Measurements from ENCODE around the gene COPB1.

The COPB1 gene

DNA sequence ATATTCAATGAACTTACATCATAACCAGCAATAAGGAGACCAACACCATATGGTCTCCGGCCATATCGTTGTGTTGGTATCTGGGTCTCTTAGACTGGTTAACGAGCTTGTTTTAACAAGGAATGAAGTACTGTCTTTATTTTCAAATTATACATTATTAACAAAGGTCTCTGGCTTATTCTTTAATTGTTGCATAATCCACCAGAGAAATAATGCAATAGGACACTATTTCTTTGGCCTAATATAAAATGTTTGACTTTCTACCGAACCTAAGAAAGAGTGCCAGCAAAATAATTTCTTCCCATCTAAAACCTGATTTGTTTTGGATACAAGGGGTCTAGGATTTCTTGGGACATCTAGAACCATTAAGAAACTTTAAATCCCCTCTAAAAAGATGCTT is 14.2 kb upstream of the COPB1 start:
- DNase-seq (ENCODE audit: low spot score), result no peak

DNA sequence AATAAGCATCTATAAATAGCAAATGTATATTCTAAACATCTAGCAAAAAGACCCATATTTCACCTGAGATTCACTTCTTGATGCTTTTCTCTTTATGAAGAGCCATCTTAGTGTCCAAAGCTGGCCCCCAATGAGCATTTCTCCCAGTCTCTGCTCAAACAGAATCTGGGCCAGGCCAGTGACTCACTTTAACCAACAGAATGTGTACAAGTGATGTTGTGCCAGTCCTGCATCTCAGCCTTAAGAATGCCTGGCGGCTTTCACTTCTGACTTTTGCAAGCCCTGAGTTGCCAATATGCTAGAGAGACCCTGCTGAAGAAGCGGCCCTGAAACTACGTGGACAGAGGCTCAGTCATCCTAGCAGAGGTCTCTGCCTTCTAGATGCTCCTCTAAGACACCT is 6.9 kb upstream of the COPB1 start:
- DNase-seq (ENCODE audit: low spot score), result no peak

DNA sequence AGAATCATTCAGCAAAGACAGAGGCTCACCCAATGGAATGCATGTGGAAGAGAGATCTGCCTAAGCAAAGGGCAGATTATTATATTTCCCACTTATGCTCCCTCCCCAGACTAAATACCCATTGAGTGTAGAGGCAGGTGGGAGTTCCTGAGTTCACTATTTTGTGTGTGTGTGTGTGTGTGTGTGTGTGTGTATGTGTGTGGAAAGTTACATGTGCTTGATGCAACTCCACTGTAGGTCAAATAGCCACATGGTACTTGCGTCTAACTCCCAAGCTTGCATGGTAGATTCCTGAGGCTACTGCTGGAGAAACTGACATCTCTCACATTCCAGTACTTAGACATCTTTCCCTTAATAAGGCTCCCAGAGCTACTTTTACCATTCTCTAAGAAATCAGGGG is 3.4 kb upstream of the COPB1 start:
- DNase-seq (ENCODE audit: low spot score), result no peak

DNA sequence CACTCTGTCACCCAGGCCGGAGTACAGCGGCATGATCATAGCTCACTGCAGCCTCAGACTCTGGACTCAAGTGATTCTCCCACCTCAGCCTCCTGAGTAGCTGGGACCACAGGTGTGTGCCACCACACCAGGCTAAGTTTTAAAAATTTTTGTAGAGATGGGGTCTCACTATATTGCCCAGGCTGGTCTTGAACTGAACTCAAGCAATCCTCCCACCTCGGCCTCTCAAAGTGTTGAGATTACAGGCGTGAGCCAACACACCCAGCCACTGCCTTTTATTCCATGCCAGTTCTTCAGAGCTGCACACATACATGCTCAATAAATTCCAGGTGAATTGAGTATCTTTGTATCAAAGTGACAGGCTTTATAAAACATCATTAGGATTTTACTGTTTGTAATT is 2.4 kb upstream of the COPB1 start:
- DNase-seq (ENCODE audit: low spot score), result no peak

GRCh38 chr11:14500181-14500651 is 605 bp upstream of the COPB1 start:
- peak; percentile 44 for DNase-seq (ENCODE audit: low spot score)

DNA sequence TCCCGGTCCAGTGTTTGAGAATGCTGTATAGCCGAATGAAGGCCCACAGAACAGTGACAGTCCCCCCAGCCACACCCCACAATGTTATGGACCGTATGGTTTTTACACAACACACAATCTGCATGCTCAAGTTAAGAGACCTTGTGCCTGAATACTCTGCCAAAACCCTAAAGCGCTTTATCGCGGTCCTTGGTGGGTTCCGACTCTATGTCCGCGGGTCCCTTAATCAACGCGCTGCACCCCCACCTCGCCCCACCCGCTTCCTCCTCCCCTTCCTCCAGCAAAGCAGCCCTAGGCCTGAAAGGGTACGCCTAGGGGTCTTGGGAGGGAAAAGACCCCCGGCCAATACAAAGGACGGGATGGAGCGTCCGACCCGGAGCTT is 442 bp downstream of the COPB1 start:
- no peak for DNase-seq (ENCODE audit: low spot score)

GRCh38 chr11:14480716-14481115 is 18.9 kb downstream of the COPB1 start:
- no peak for DNase-seq (ENCODE audit: low spot score)

GRCh38 chr11:14471127-14471526 is 28.5 kb downstream of the COPB1 start:
- no peak for DNase-seq (ENCODE audit: low spot score)

GRCh38 chr11:14463623-14464022 is 36.0 kb downstream of the COPB1 start:
- DNase-seq (ENCODE audit: low spot score), result no peak

- no peak for DNase-seq (ENCODE audit: low spot score)
Observed at GRCh38 chr11:14460147-14460546, 39.5 kb downstream of the COPB1 start.

GRCh38 chr11:14458377-14458776 is 41.2 kb downstream of the COPB1 start:
- DNase-seq (ENCODE audit: low spot score), result no peak

DNA sequence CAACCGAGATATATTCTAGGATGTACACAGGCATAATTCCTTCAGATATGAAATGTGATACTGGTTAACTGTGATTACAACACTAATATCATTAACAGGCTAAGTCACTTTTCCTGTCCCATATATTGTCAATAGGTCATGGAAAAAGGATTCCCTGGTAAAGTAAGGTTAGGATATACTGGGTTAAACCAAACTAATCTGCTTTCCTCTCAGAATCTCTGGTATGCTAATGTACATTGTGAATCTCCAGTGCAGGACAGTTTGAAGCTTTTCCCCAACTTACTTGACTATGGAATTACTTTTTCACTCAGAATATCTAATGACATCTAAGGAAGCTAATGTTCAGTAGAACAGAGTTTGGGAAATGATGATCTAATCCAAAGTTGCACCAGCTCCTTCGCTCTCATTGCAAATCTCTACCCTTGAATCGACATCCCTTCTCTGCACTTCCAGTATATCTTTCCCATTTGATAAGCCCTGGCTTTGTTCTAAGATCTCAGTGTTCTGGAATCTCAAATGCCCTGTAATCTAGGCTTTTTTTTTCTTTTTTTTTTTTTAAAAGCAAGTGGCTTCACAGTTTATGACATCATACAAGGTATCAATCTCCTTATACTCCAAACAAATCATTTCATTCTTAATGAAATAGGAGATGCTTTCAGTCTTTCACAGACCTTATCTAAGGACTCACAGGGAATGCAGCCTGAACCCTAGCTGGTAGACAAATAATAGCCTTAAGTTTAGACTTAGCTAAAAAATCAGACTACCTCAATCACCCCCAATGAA is 43.8 kb downstream of the COPB1 start:
- DNase-seq (ENCODE audit: low spot score), result no peak

- DNase-seq (ENCODE audit: low spot score), result peak; percentile 12
Observed at GRCh38 chr11:14454861-14455632, 44.6 kb downstream of the COPB1 start.

DNA sequence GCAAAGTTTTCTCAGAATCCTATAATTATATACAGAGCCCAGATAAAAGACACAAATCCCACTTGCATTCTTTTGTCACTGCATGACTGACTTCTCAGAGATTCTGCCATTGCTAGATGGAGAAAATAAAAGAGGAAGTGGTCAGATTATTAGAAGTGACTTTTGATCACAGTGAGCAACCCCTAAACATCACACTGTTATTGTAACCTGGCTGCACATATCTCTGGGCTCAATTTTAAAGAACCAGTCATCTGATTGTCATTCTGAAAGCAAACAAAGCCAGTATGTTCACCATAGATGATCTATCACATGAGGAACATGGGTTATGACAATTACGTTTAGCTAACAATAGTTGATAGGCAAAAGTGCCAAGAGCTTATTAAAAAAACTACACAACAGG is 47.8 kb downstream of the COPB1 start:
- DNase-seq (ENCODE audit: low spot score), result no peak

- no peak for DNase-seq (ENCODE audit: low spot score)
Observed at GRCh38 chr11:14449302-14449714, 50.3 kb downstream of the COPB1 start.

GRCh38 chr11:14448240-14448639 is 51.4 kb downstream of the COPB1 start:
- no peak for DNase-seq (ENCODE audit: low spot score)

GRCh38 chr11:14446701-14447169 is 52.9 kb downstream of the COPB1 start:
- no peak for DNase-seq (ENCODE audit: low spot score)

GRCh38 chr11:14445542-14446530 is 53.8 kb downstream of the COPB1 start:
- no peak for DNase-seq (ENCODE audit: low spot score)

DNA sequence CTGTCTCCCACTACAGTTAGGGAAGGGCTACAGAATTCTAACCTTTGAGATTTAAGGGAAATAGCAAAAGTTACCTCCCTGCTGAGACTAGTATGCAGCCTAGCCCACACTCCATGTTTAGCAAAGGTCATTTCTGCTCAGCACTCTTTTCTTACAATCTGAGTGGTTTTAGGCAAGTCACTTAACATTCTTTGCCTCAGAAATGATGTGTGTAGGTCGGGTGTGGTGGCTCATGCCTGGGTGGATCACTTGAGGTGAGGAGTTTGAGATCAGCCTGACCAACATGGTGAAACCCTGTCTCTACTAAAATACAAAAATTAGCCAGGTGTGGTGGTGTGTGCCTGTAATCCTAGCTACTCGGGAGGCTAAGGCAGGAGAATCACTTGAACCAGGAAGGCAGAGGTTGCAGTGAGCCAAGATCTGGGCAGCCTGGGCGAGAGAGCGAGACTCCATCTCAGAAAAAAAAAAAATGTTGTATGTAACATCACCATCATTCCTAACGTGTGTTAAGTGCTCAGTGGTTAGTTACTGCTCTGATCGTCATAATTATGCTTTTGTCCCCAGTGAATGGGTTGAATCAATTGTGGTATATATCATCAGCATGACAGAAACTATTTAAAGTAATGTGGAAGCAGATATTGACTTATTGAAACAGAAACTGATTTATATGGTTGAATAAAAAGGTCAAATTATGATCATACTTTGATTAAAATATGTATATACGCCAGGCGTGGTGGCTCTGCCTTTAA is 55.0 kb downstream of the COPB1 start:
- no peak for DNase-seq (ENCODE audit: low spot score)

GRCh38 chr11:14443638-14444037 is 56.0 kb downstream of the COPB1 start:
- DNase-seq (ENCODE audit: low spot score), result no peak

Data from activated CD4-positive, alpha-beta T cell treated with anti-CD3 and anti-CD28 coated beads, Interleukin-2, Interleukin-4, amounts not matched to agents 100 ng/mL and 50 ng/mL, durations not matched to agents 16 hours and 8 hours (primary cell).